ENCODE results near the gene SRPK3. TPM values are rescaled to one million over a fixed set of nuclear protein-coding genes. Genes with fewer than 3 reads are reported as not detected.

Gene SRPK3
- total and polyA plus RNA-seq, 2 experiments from 2014 or later, result 0.15 TPM; not detected in 1

DNA sequence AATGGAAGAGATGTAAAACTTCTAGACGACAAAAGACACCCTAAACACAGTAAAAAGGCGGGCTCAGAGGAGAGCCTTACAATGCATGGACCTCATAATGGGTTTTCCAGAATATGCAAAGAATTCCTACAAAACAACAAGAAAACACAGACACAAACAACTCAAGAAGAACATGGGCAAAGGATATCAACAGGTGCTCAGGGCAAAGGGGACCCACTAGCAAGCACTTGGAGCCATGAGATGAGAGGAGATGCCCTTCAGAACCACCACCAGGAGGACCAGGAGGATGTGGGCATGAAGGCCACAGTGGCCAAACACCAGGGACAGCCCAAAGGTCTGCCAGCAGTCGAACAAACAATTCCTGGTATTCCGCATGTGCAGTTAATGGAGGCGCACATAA is 32.3 kb downstream of the SRPK3 start:
- H3K9me3 Mint-ChIP-seq, result no peaks in the 10 kb centered on the region
- no peak for ATAC-seq
- Histone ChIP-seq H3K9me2 (ENCODE audit: insufficient read depth) (no peaks in the 10 kb centered on the region), H3F3A (replicated peaks; ENCODE audit: low read depth) (no peaks in the 10 kb centered on the region), H3K4me3 (no peak overlapping the region), H3K79me2 (replicated peaks; ENCODE audit: insufficient read depth) (peaks cover 96% of the 10 kb centered on the region), H3K27ac (ENCODE audit: low read depth) (no peak overlapping the region; the same call in 1 of the 2 replicates), H3K4me2 (no peak overlapping the region), H2AFZ (no peak overlapping the region), H4K20me1 (replicated peaks; ENCODE audit: insufficient read depth) (peaks cover 10% of the 10 kb centered on the region), H3K27me3 (ENCODE audit: insufficient read depth) (no peaks in the 10 kb centered on the region), H3K4me1 (ENCODE audit: insufficient read depth) (peaks cover 28% of the 10 kb centered on the region), H3K36me3 (ENCODE audit: insufficient read depth) (no peaks in the 10 kb centered on the region)
- TF ChIP-seq POLR2AphosphoS5 (IDR thresholded peaks at IDR 0.05; ENCODE audit: low read depth), result no peak
- no peak for TF ChIP-seq CREB1 (CRISPR knock-in tag; IDR thresholded peaks at IDR 0.05; ENCODE audit: low read depth)
- no peak for TF ChIP-seq EZH2phosphoT487 (IDR thresholded peaks at IDR 0.05; ENCODE audit: unreplicated experiment)
- TF ChIP-seq, protein P1, sequence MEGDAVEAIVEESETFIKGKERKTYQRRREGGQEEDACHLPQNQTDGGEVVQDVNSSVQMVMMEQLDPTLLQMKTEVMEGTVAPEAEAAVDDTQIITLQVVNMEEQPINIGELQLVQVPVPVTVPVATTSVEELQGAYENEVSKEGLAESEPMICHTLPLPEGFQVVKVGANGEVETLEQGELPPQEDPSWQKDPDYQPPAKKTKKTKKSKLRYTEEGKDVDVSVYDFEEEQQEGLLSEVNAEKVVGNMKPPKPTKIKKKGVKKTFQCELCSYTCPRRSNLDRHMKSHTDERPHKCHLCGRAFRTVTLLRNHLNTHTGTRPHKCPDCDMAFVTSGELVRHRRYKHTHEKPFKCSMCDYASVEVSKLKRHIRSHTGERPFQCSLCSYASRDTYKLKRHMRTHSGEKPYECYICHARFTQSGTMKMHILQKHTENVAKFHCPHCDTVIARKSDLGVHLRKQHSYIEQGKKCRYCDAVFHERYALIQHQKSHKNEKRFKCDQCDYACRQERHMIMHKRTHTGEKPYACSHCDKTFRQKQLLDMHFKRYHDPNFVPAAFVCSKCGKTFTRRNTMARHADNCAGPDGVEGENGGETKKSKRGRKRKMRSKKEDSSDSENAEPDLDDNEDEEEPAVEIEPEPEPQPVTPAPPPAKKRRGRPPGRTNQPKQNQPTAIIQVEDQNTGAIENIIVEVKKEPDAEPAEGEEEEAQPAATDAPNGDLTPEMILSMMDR (conservative IDR thresholded peaks at IDR 0.05; ENCODE audit: low read depth in 2 of 2), result no peak
- TF ChIP-seq, protein P2, sequence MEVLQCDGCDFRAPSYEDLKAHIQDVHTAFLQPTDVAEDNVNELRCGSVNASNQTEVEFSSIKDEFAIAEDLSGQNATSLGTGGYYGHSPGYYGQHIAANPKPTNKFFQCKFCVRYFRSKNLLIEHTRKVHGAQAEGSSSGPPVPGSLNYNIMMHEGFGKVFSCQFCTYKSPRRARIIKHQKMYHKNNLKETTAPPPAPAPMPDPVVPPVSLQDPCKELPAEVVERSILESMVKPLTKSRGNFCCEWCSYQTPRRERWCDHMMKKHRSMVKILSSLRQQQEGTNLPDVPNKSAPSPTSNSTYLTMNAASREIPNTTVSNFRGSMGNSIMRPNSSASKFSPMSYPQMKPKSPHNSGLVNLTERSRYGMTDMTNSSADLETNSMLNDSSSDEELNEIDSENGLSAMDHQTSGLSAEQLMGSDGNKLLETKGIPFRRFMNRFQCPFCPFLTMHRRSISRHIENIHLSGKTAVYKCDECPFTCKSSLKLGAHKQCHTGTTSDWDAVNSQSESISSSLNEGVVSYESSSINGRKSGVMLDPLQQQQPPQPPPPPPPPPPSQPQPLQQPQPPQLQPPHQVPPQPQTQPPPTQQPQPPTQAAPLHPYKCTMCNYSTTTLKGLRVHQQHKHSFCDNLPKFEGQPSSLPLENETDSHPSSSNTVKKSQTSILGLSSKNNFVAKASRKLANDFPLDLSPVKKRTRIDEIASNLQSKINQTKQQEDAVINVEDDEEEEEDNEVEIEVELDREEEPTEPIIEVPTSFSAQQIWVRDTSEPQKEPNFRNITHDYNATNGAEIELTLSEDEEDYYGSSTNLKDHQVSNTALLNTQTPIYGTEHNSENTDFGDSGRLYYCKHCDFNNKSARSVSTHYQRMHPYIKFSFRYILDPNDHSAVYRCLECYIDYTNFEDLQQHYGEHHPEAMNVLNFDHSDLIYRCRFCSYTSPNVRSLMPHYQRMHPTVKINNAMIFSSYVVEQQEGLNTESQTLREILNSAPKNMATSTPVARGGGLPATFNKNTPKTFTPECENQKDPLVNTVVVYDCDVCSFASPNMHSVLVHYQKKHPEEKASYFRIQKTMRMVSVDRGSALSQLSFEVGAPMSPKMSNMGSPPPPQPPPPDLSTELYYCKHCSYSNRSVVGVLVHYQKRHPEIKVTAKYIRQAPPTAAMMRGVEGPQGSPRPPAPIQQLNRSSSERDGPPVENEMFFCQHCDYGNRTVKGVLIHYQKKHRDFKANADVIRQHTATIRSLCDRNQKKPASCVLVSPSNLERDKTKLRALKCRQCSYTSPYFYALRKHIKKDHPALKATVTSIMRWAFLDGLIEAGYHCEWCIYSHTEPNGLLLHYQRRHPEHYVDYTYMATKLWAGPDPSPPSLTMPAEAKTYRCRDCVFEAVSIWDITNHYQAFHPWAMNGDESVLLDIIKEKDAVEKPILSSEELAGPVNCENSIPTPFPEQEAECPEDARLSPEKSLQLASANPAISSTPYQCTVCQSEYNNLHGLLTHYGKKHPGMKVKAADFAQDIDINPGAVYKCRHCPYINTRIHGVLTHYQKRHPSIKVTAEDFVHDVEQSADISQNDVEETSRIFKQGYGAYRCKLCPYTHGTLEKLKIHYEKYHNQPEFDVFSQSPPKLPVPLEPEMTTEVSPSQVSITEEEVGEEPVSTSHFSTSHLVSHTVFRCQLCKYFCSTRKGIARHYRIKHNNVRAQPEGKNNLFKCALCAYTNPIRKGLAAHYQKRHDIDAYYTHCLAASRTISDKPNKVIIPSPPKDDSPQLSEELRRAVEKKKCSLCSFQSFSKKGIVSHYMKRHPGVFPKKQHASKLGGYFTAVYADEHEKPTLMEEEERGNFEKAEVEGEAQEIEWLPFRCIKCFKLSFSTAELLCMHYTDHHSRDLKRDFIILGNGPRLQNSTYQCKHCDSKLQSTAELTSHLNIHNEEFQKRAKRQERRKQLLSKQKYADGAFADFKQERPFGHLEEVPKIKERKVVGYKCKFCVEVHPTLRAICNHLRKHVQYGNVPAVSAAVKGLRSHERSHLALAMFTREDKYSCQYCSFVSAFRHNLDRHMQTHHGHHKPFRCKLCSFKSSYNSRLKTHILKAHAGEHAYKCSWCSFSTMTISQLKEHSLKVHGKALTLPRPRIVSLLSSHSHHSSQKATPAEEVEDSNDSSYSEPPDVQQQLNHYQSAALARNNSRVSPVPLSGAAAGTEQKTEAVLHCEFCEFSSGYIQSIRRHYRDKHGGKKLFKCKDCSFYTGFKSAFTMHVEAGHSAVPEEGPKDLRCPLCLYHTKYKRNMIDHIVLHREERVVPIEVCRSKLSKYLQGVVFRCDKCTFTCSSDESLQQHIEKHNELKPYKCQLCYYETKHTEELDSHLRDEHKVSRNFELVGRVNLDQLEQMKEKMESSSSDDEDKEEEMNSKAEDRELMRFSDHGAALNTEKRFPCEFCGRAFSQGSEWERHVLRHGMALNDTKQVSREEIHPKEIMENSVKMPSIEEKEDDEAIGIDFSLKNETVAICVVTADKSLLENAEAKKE (CRISPR knock-in tag; IDR thresholded peaks at IDR 0.05), result no peak
- no peak for TF ChIP-seq NANOG (IDR thresholded peaks at IDR 0.05; ENCODE audit: borderline replicate concordance)
- no peak overlapping the region for H3K27ac Mint-ChIP-seq
- H3K4me3 Mint-ChIP-seq, result no peak overlapping the region; the same call in 2 of the 3 replicates
- H3K36me3 Mint-ChIP-seq (ENCODE audit: low read depth), result peaks cover 21% of the 10 kb centered on the region; the same call in 2 of the 3 replicates
- DNase-seq (ENCODE audit: low spot score), result no peak
- peaks cover 55% of the 10 kb centered on the region for H3K4me1 Mint-ChIP-seq
- peaks cover 7% of the 10 kb centered on the region for H3K27me3 Mint-ChIP-seq (ENCODE audit: insufficient read depth, low read depth, poor library complexity)
